HG03097 (cell line): ENCODE data around the gene SPRY4.
"Not testable (repeated sequence)": the region's sequence is repeated elsewhere in the genome, so short reads cannot be mapped to it uniquely, and the experiment has no call there.

Experiments
- ATAC-seq: cut with Tn5 transposase; IDR thresholded peaks from one replicate; pipeline ENCODE4 v1.9.1; 2021; ENCODE audit not compliant: unreplicated experiment, low FRiP score

SPRY4 gene

DNA sequence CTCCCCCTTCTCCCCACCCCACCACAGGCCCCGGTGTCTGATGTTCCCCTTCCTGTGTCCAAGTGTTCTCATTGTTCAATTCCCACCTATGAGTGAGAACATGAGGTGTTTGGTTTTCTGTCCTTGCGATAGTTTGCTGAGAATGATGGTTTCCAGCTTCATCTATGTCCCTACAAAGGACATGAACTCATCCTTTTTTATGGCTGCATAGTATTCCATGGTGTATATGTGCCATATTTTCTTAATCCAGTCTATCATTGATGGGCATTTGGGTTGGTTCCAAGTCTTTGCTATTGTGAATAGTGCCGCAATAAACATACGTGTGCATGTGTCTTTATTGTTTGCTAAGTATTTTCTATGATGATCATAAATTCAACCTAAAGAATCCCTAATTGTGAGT, 60.7 kb downstream of the SPRY4 start:
- not testable (repeated sequence) for ATAC-seq

DNA sequence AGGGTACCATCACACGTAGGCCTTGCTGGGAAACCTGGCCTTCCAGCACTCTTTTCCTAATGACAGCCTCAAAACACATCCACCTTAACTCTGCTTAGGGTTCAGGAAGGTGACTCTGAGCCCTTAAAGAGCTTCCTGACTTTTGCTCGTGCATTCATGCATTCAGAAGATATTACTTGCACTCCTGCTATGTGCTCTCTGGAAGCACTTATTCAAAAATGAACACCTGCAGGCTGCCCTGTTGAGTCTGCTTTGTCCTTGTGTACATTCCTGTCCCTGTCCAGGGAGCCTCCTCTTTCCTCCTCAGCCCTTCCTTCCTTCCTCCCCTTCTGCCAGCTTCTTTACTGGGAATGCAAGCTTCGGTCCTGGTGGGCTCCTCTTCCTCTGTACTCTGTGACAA, 61.5 kb downstream of the SPRY4 start:
- ATAC-seq: no peak

DNA sequence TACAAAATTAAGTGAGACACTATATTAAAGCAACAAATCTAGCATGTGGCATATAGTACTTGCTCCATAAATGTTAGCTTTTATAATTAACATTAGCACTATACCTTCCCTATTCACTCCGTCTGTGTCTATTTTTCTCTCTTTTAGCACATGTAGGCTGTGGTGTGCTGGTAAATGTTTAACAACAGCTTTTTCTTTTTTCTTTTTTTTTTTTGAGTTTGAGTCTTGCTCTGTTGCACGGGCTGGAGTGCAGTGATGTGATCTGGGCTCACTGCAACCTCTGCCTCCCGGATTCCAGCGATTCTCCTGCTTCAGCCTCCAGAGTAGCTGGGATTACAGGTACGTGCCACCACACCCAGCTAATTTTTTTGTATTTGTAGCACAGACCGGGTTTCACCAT, 62.1 kb downstream of the SPRY4 start:
- ATAC-seq: no peak
